Subcutaneous adipose tissue (tissue), 4 donors: Measurements from ENCODE around the gene LIN7C. TPM values are rescaled to one million over a fixed set of nuclear protein-coding genes. Genes with fewer than 3 reads are reported as not detected.

ENCODE experiments used
- total RNA-seq, 4 donors: library from RNA; depleted of rRNA; stranded (reverse); fragments of >200 nt; gene quantifications; one replicate each; pipeline ENCODE4 v1.1.0, GENCODE V29; 2016
- TF ChIP-seq, protein P1 (sequence below): fragments of 450-650 bp; IDR thresholded peaks from one replicate; pipeline ENCODE4 v1.5.1; 2016; ENCODE audit warnings: low read depth, mild to moderate bottlenecking, control low read depth, antibody characterized with exemption, moderate library complexity

The LIN7C gene
- total RNA-seq, 4 donors from 2014 or later: 26.4 to 50.4 (median 34.0) TPM

DNA sequence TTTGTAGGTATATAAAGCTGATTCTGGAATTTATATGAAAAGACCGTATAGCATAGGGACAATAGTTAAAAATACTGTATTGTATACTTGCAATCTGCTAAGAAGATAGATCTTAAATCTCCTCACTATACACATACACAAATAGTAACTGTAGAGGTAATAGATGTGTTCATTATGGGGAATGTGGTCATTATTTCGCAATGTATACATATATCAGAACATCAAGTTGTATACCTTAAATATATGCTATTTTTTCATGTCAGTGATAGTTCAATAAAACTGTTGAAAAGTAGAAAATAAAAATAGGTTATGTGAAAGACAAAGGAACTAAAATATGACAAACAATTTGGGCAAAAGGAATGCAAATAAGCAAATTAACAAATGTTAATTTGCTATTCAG lies 35.2 kb upstream of the LIN7C start:
- TF ChIP-seq, protein P1, sequence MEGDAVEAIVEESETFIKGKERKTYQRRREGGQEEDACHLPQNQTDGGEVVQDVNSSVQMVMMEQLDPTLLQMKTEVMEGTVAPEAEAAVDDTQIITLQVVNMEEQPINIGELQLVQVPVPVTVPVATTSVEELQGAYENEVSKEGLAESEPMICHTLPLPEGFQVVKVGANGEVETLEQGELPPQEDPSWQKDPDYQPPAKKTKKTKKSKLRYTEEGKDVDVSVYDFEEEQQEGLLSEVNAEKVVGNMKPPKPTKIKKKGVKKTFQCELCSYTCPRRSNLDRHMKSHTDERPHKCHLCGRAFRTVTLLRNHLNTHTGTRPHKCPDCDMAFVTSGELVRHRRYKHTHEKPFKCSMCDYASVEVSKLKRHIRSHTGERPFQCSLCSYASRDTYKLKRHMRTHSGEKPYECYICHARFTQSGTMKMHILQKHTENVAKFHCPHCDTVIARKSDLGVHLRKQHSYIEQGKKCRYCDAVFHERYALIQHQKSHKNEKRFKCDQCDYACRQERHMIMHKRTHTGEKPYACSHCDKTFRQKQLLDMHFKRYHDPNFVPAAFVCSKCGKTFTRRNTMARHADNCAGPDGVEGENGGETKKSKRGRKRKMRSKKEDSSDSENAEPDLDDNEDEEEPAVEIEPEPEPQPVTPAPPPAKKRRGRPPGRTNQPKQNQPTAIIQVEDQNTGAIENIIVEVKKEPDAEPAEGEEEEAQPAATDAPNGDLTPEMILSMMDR: no peak

DNA sequence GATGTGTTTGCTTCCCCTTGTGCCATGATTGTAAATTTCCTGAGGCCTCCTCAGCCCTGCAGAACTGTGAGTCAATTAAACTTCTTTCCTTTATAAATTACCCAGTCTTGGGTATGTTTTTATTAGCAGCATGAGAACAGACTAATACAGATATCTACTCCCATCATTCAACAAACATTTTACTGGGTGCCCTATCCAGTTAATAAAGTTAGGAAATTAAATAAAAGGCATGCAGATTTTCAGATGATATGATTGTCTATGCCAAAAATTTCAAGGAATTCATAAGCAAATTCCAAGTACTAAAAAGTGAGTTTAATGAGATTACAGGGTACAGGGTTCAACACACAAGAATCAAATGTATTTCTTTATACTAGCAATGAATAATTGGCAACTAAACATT lies 33.5 kb upstream of the LIN7C start:
- TF ChIP-seq, protein P1: no peak

DNA sequence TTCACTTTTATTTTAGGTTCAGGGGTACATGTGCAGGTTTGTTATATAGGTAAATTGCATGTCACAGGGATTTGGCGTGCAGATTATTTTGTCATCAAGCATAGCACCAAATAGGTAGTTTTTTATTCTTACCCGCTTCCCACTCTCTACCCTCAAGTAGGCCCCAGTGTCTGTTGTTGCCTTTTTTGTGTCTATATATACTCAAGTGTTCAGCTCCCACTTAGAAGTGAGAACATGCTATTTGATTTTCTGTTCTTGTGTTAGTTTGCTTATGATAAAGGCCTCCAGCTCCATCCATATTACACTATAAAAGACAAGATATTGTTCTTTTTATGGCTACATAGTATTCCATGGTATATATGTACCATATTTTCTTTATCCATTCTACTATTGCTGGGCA lies 28.5 kb upstream of the LIN7C start:
- TF ChIP-seq, protein P1: no peak

DNA sequence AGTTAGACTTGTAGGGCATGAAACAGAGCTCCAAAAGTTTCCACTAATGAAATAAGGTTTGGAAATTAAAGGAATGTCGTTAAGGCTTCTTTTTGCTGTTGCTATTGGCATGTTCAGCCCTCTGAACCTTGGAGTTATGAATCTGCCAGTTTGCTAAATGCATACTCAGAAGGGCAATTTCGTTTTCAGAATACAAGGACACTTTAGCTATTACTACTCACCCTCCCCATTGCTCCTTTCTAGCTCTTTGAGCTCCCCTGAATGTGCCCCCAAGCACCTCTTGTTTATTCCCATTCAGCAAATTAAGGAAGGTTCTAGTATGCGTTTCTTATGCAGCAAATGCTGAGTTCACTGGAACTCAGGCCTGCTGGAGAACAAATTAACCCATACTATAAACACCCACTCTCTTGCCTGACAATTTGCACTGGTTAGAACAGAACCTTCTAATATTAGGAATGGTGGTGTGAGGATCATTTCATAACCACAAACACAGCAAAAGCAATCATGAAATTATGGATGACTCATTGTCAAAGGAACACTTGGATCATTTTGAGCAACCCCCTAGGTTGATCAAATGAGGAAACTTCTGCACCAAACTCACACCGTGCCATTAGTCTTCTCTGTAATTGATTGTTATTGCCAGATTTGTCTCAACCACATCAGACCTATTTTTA lies 26.2 kb upstream of the LIN7C start:
- TF ChIP-seq, protein P1: no peak

DNA sequence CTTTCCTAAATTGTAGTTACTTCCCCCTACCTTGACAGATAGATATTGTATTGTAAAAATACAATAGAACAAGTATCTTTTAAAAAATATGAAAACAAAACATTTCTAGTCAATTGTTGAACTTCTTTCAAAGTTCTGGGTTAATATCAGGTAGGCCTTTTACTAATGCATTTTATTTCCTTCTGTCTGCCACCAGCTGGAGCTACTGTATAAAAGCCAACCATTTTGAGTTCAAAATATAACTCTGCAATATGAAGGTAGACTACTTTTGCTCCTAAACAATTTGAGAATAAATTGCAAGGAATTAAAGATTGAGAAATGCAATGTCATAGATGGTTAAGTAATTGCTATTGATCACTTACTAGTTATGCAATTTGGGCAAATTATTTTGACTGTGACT lies 22.1 kb upstream of the LIN7C start:
- TF ChIP-seq, protein P1: no peak

DNA sequence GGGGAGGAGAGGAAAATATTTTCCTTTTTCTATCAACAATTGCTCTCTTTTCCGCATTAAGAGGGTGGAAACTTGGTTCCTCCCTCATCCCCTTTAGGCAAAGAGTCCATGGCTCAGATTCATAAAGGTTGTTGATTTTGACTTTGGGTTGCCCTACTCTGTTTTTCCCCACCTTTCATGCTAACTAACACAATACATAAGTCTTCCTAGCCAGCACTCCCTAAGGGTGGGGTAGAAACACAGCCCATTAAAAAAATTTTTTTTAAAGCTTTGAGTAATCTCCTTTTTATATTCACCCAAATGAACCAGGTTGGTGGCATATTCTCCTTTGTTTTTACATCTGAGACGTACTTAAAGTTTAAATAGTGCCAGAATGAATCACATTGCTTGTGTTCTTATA lies 20.0 kb upstream of the LIN7C start:
- TF ChIP-seq, protein P1: no peak

DNA sequence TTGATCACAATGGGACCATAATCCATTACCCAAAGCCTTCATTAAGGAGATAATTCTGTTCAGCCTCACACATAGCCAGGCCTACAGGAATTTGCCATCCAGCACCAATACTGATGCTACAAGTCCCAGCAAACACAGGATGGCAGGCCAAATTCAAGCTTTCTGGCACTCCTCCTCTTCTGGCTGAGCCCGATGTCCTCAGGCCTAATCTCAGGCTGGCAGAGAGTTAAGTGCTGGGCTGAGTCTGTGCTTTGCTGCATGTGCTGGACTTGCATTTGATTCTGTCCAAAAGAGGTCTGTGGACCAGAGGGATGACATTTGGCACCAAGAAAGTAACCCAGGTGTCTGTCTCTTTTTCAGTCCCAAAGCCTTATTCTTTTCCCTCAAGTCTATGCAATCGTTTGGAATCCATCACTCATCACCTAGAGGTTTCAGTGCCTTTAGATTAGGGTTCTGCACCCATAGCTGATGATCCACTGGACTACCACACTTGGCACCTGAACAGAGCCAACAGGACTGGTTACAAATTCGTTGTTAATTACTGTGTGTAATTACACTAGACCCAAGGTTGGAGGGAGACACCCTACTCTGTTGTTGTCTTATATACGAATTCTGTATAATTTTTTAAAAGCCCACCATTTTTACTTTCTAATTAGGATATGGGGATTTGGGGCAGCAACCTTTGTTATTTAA lies 19.4 kb upstream of the LIN7C start:
- TF ChIP-seq, protein P1: no peak
